Measurements from ENCODE around the gene KIF23.
"Not testable (repeated sequence)": the region's sequence is repeated elsewhere in the genome, so short reads cannot be mapped to it uniquely, and the experiment has no call there.

The KIF23 gene

GRCh38 chr15:69413822-69414700 is at the start of gene KIF23:
Gene KIF23 (plus strand): TSS chr15:69414349. CDS start chr15:69414466, 117 bp downstream.
- peak; percentile 94 to 95 for DNase-seq (ENCODE audit: low read depth in 1 of 2, low spot score in 1 of 2)
- in situ Hi-C loops (cut with HindIII; ENCODE audit: low pct_unique_long_range_greater_than_20kb, low sequenced_read_pairs): no loop called here

GRCh38 chr15:69367236-69367635 is 46.9 kb upstream of the KIF23 start:
- in situ Hi-C loops (cut with HindIII; ENCODE audit: low pct_unique_long_range_greater_than_20kb, low sequenced_read_pairs): no loop called here
- TF ChIP-seq JUND (IDR thresholded peaks at IDR 0.05; ENCODE audit: low read depth): no peak

More at GRCh38 chr15:69413822-69414700, at the start of gene KIF23:
- TF ChIP-seq JUND (IDR thresholded peaks at IDR 0.05; ENCODE audit: low read depth): no peak

GRCh38 chr15:69369631-69370030 is 44.5 kb upstream of the KIF23 start:
- no peak for TF ChIP-seq JUND (IDR thresholded peaks at IDR 0.05; ENCODE audit: low read depth)
- no peak for DNase-seq (ENCODE audit: low read depth in 1 of 2, low spot score in 1 of 2)
- in situ Hi-C loops (cut with HindIII; ENCODE audit: low pct_unique_long_range_greater_than_20kb, low sequenced_read_pairs): no loop called here

More at GRCh38 chr15:69367236-69367635, 46.9 kb upstream of the KIF23 start:
- no peak for DNase-seq (ENCODE audit: low read depth in 1 of 2, low spot score in 1 of 2)

- DNase-seq (ENCODE audit: low read depth in 1 of 2, low spot score in 1 of 2): no peak
- in situ Hi-C loops (cut with HindIII; ENCODE audit: low pct_unique_long_range_greater_than_20kb, low sequenced_read_pairs): no loop called here
Measured at GRCh38 chr15:69373406-69373805, 40.7 kb upstream of the KIF23 start.

GRCh38 chr15:69375151-69375790 is 38.9 kb upstream of the KIF23 start:
- no peak for DNase-seq (ENCODE audit: low read depth in 1 of 2, low spot score in 1 of 2)
- no peak for TF ChIP-seq JUND (IDR thresholded peaks at IDR 0.05; ENCODE audit: low read depth)
- in situ Hi-C loops (cut with HindIII; ENCODE audit: low pct_unique_long_range_greater_than_20kb, low sequenced_read_pairs): no loop called here

More at GRCh38 chr15:69373406-69373805, 40.7 kb upstream of the KIF23 start:
- no peak for TF ChIP-seq JUND (IDR thresholded peaks at IDR 0.05; ENCODE audit: low read depth)

- no peak for TF ChIP-seq JUND (IDR thresholded peaks at IDR 0.05; ENCODE audit: low read depth)
- no peak for DNase-seq (ENCODE audit: low read depth in 1 of 2, low spot score in 1 of 2)
- in situ Hi-C loops (cut with HindIII; ENCODE audit: low pct_unique_long_range_greater_than_20kb, low sequenced_read_pairs): no loop called here
Measured at GRCh38 chr15:69377216-69377970, 36.8 kb upstream of the KIF23 start.

GRCh38 chr15:69380100-69380725 is 33.9 kb upstream of the KIF23 start:
- in situ Hi-C loops (cut with HindIII; ENCODE audit: low pct_unique_long_range_greater_than_20kb, low sequenced_read_pairs): no loop called here
- no peak for TF ChIP-seq JUND (IDR thresholded peaks at IDR 0.05; ENCODE audit: low read depth)
- DNase-seq (ENCODE audit: low read depth in 1 of 2, low spot score in 1 of 2): peak in 1 of 2 experiments; percentile 37

GRCh38 chr15:69380726-69381105 is 33.4 kb upstream of the KIF23 start:
- in situ Hi-C loops (cut with HindIII; ENCODE audit: low pct_unique_long_range_greater_than_20kb, low sequenced_read_pairs): no loop called here
- no peak for DNase-seq (ENCODE audit: low read depth in 1 of 2, low spot score in 1 of 2)
- no peak for TF ChIP-seq JUND (IDR thresholded peaks at IDR 0.05; ENCODE audit: low read depth)

GRCh38 chr15:69382176-69382575 is 32.0 kb upstream of the KIF23 start:
- DNase-seq (ENCODE audit: low read depth in 1 of 2, low spot score in 1 of 2); in situ Hi-C loops (cut with HindIII; ENCODE audit: low pct_unique_long_range_greater_than_20kb, low sequenced_read_pairs): not testable (repeated sequence)

- in situ Hi-C loops (cut with HindIII; ENCODE audit: low pct_unique_long_range_greater_than_20kb, low sequenced_read_pairs); DNase-seq (ENCODE audit: low read depth in 1 of 2, low spot score in 1 of 2): not testable (repeated sequence)
Measured at GRCh38 chr15:69384066-69384465, 30.1 kb upstream of the KIF23 start.

- TF ChIP-seq JUND (IDR thresholded peaks at IDR 0.05; ENCODE audit: low read depth): no peak
- in situ Hi-C loops (cut with HindIII; ENCODE audit: low pct_unique_long_range_greater_than_20kb, low sequenced_read_pairs): no loop called here
- no peak for DNase-seq (ENCODE audit: low read depth in 1 of 2, low spot score in 1 of 2)
Measured at GRCh38 chr15:69384626-69385598, 29.2 kb upstream of the KIF23 start.
